Left ventricle myocardium superior (tissue), 1 donor: ENCODE results near the gene SPIRE2. TPM values are rescaled to one million over a fixed set of nuclear protein-coding genes. Genes with fewer than 3 reads are reported as not detected.

Source experiments
- ATAC-seq: fragments of 200-7000 bp; cut with Tn5 transposase; one replicate; pipeline ENCODE4 v1.9.1; 2020; ENCODE audit warnings: mild to moderate bottlenecking, moderate library complexity
- DNase-seq: peaks from one replicate; pipeline ENCODE4 v3.0.0-alpha.2; 2020
- intact Hi-C: fragments of 100-400 bp; cut with micrococcal nuclease; formaldehyde crosslinking; loops from one replicate; pipeline ENCODE4 v1.11.0; 2022
- total RNA-seq: library from RNA; stranded (reverse); fragmentation: NEBNext Ultra II Directional; extraction: Animal tissue kit (Norgen Biotek cat#: 25700); gene quantifications from one replicate; pipeline ENCODE4 v1.2.1, GENCODE V29; 2021
- donor health status: DM: no; HTN: yes; CAD: no; lungs with severe emphysema.

SPIRE2 gene
- total RNA-seq, 1 donor from 2014 or later, result 0.77 TPM

- DNase-seq (no peak), ATAC-seq (no peak)
- intact Hi-C loops, result no loop called here
Measured at GRCh38 chr16:89920723-89921122, 92.4 kb downstream of the SPIRE2 start.

Other genes with a start within 250 kb of the SPIRE2 start
- not detected for gene DPEP1, start 214.8 kb upstream of the SPIRE2 start, total RNA-seq
- 36.5 TPM for gene CHMP1A, start 170.8 kb upstream of the SPIRE2 start, total RNA-seq
- 2.6 TPM for gene SPATA33, start 170.6 kb upstream of the SPIRE2 start, total RNA-seq
- gene CDK10, start 141.8 kb upstream of the SPIRE2 start, total RNA-seq, result 23.6 TPM
- 2.3 TPM for gene SPATA2L, start 126.8 kb upstream of the SPIRE2 start, total RNA-seq
- 13.7 TPM for gene VPS9D1, start 107.6 kb upstream of the SPIRE2 start, total RNA-seq
- gene ZNF276, start 106.9 kb upstream of the SPIRE2 start, total RNA-seq, result 12.2 TPM
- 1.2 TPM for gene FANCA, start 11.8 kb upstream of the SPIRE2 start, total RNA-seq
- gene TCF25, start 45.1 kb downstream of the SPIRE2 start, total RNA-seq, result 86.3 TPM
- 1.1 TPM for gene MC1R, start 90.4 kb downstream of the SPIRE2 start, total RNA-seq
- 1.8 TPM for gene TUBB3, start 94.9 kb downstream of the SPIRE2 start, total RNA-seq
- 53.2 TPM for gene DEF8, start 120.3 kb downstream of the SPIRE2 start, total RNA-seq
- 6.3 TPM for gene DBNDD1, start 191.0 kb downstream of the SPIRE2 start, total RNA-seq
- not detected for gene PRDM7, start 248.9 kb downstream of the SPIRE2 start, total RNA-seq